Endodermal cell (in vitro differentiated cells): ENCODE results near the gene NCOA3. TPM values are rescaled to one million over a fixed set of nuclear protein-coding genes. Genes with fewer than 3 reads are reported as not detected.
"Not testable (repeated sequence)": the region's sequence is repeated elsewhere in the genome, so short reads cannot be mapped to it uniquely, and the experiment has no call there.

ENCODE experiments used
- DNase-seq: peaks from one replicate; pipeline ENCODE4 v3.0.0-alpha.2; 2017
- H3K27ac ChIP-seq: 2 replicates; pipeline ENCODE4 v1.5.1; 2013; ENCODE audit warnings: mild to moderate bottlenecking, low read depth, low read length, moderate library complexity
- H3K27me3 ChIP-seq: 2 replicates; pipeline ENCODE4 v1.6.1; 2013; ENCODE audit warnings: mild to moderate bottlenecking, low read length, moderate library complexity; ENCODE audit not compliant: insufficient read depth, control insufficient read depth, poor library complexity, severe bottlenecking
- H3K36me3 ChIP-seq: 2 replicates; pipeline ENCODE4 v1.7.0; 2013; ENCODE audit warnings: mild to moderate bottlenecking, low read length, moderate library complexity; ENCODE audit not compliant: control insufficient read depth, insufficient read depth
- H3K4me1 ChIP-seq: one replicate; pipeline ENCODE4 v1.7.0; 2013; ENCODE audit warnings: low read length; ENCODE audit not compliant: control insufficient read depth, insufficient read depth
- H3K4me3 ChIP-seq: 2 replicates; pipeline ENCODE4 v1.5.1; 2013; ENCODE audit warnings: mild to moderate bottlenecking, low read length, moderate library complexity
- H3K9ac ChIP-seq: 2 replicates; pipeline ENCODE4 v1.6.1; 2013; ENCODE audit warnings: mild to moderate bottlenecking, low read length, moderate library complexity; ENCODE audit not compliant: poor library complexity, severe bottlenecking; ENCODE audit errors: extremely low read depth
- H3K9me3 ChIP-seq: 2 replicates; pipeline ENCODE4 v1.6.1; 2013; ENCODE audit warnings: mild to moderate bottlenecking, low read length, moderate library complexity; ENCODE audit not compliant: control insufficient read depth
- H3K27ac Mint-ChIP-seq: 2 replicates; pipeline ENCODE4 v1.8.0; 2020; ENCODE audit warnings: mixed read lengths
- H3K27me3 Mint-ChIP-seq: 2 replicates; pipeline ENCODE4 v1.8.0; 2021; ENCODE audit warnings: mild to moderate bottlenecking, mixed read lengths; ENCODE audit not compliant: insufficient read depth
- H3K36me3 Mint-ChIP-seq: 2 replicates; pipeline ENCODE4 v1.8.0; 2020; ENCODE audit warnings: low read depth, mixed read lengths
- H3K4me1 Mint-ChIP-seq: 2 replicates; pipeline ENCODE4 v1.8.0; 2020; ENCODE audit warnings: mixed read lengths
- H3K4me3 Mint-ChIP-seq: 2 replicates; pipeline ENCODE4 v1.8.0; 2020; ENCODE audit warnings: mild to moderate bottlenecking, moderate library complexity, mixed read lengths
- H3K9me3 Mint-ChIP-seq: 2 replicates; pipeline ENCODE4 v1.8.0; 2020; ENCODE audit warnings: mild to moderate bottlenecking, mixed read lengths
- WGBS, 2 experiments: methylation state at CpG; one replicate each; pipeline versions ENCODE4 v1.1.5 to v1.1.7; 2013; ENCODE audit warnings: missing lambda C conversion rate in 2 of 2, mixed read lengths in 1 of 2; ENCODE audit not compliant: insufficient coverage in 1 of 2, insufficient read length in 1 of 2; 5-methylcytosine and 5-hydroxymethylcytosine counted together
- total RNA-seq, 2 donors: library from RNA; stranded (reverse); fragmentation: NEBNext Ultra II Directional in 1 of 2; extraction: Animal tissue kit (Norgen Biotek cat#: 25700) in 1 of 2; gene quantifications; 2 replicates in 1 of 2; 3 replicates in 1 of 2; pipeline ENCODE4 v1.2.1, GENCODE V29; 2021
- TF ChIP-seq, protein P1 (sequence below): fragments of 200-600 bp; sonication (generic); conservative IDR thresholded peaks from 2 replicates; pipeline ENCODE4 v1.5.0; 2021; ENCODE audit warnings: antibody characterized with exemption, mild to moderate bottlenecking

NCOA3 gene
- total RNA-seq, 2 donors from 2014 or later: 38.6 TPM

DNA sequence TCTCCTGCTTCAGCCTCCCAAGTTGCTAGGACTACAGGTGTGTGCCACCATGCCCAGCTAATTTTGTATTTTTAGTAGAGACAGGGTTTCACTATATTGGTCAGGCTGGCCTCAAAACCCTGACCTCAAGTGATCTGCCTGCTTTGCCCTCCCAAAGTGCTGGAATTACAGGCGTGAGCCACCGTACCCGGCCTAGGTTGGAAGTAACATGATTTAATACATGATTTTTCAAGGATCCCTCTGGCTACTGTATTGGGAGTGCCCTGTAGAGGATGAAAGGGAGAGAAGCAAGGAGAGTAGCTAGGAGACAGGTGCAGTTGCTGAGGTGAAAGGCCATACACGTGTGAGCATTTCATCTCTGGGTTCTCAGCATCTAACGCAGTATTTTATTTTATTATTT, 2.6 kb upstream of the NCOA3 start:
- DNase-seq: no peak
- Mint-ChIP-seq H3K9me3 (no peaks in the 10 kb centered on the region), H3K36me3 (no peaks in the 10 kb centered on the region), H3K27ac (no peak overlapping the region), H3K27me3 (no peaks in the 10 kb centered on the region), H3K4me3 (no peak overlapping the region), H3K4me1 (peaks cover 23% of the 10 kb centered on the region)
- TF ChIP-seq, protein P1, sequence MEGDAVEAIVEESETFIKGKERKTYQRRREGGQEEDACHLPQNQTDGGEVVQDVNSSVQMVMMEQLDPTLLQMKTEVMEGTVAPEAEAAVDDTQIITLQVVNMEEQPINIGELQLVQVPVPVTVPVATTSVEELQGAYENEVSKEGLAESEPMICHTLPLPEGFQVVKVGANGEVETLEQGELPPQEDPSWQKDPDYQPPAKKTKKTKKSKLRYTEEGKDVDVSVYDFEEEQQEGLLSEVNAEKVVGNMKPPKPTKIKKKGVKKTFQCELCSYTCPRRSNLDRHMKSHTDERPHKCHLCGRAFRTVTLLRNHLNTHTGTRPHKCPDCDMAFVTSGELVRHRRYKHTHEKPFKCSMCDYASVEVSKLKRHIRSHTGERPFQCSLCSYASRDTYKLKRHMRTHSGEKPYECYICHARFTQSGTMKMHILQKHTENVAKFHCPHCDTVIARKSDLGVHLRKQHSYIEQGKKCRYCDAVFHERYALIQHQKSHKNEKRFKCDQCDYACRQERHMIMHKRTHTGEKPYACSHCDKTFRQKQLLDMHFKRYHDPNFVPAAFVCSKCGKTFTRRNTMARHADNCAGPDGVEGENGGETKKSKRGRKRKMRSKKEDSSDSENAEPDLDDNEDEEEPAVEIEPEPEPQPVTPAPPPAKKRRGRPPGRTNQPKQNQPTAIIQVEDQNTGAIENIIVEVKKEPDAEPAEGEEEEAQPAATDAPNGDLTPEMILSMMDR: no peak
- H3K27ac ChIP-seq: no peak overlapping the region
- no peak overlapping the region for H3K4me3 ChIP-seq
- H3K9me3 ChIP-seq: no peaks in the 10 kb centered on the region
- H3K36me3 ChIP-seq: no peaks in the 10 kb centered on the region
- H3K4me1 ChIP-seq: no peaks in the 10 kb centered on the region
- no peak overlapping the region for H3K9ac ChIP-seq
- WGBS, 2 experiments: 97% methylated on average over 3 of the region's 5 CpGs; no CpG with 5 or more reads in 1 of the 2 experiments
- H3K27me3 ChIP-seq: no peaks in the 10 kb centered on the region

DNA sequence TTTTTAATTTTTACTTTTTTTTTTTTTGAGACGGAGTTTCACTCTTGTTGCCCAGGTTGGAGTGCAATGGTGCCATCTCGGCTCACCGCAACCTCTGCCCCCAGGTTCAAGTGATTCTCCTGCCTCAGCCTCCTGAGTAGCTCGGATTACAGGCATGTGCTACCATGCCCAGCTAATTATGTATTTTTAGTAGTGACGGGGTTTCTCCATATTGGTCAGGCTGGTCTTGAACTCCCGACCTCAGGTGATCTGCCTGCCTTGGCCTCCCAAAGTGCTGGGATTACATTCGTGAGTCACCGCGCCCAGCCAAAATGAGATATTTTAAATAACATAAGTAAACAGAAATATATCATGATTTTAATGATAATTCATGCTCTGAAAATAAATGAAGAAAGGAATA, 1.6 kb upstream of the NCOA3 start:
- not testable (repeated sequence) for H3K9me3 ChIP-seq, H3K27ac ChIP-seq, H3K27me3 ChIP-seq, DNase-seq, H3K27ac Mint-ChIP-seq, H3K4me3 ChIP-seq, H3K9ac ChIP-seq, H3K36me3 Mint-ChIP-seq, H3K27me3 Mint-ChIP-seq, H3K4me3 Mint-ChIP-seq, H3K36me3 ChIP-seq, H3K4me1 ChIP-seq, H3K9me3 Mint-ChIP-seq
- 96 to 100% methylated on average over 2 to 6 of the region's 9 CpGs for WGBS, 2 experiments
- peaks cover 23% of the 10 kb centered on the region for H3K4me1 Mint-ChIP-seq

DNA sequence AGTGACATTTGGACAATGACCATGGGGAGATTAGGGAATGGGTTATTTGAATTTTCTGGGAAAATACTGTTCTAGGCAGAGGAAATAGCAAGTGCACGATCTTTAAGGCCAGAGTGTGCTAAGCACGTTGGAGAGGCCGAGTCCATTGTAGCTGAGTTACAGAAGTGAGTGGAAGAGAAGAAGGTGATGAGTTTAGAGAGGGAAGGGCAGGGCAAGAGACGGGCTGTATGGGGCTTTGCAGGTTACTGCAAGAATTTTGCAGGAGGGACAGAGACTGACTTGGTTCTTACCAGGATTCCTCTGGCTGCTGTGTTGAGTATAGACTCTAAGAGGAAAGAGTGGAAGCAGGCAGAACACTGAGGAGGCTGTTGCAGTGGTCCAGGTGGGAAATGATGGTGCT, 1.1 kb upstream of the NCOA3 start:
- H3K9ac ChIP-seq: no peak overlapping the region
- H3K27ac ChIP-seq: no peak overlapping the region
- H3K27me3 ChIP-seq: no peaks in the 10 kb centered on the region
- H3K36me3 ChIP-seq: no peaks in the 10 kb centered on the region
- H3K4me3 ChIP-seq: peak overlapping the region; percentile 80
- TF ChIP-seq, protein P1: no peak
- no peak for DNase-seq
- H3K4me3 Mint-ChIP-seq: peak overlapping the region; percentile 94
- no peaks in the 10 kb centered on the region for H3K9me3 Mint-ChIP-seq
- no peaks in the 10 kb centered on the region for H3K4me1 ChIP-seq
- H3K36me3 Mint-ChIP-seq: no peaks in the 10 kb centered on the region
- H3K27ac Mint-ChIP-seq: no peak overlapping the region
- WGBS, 2 experiments: 74 to 75% methylated on average over 4 of the region's 4 CpGs
- no peaks in the 10 kb centered on the region for H3K27me3 Mint-ChIP-seq
- H3K4me1 Mint-ChIP-seq: peaks cover 27% of the 10 kb centered on the region
- H3K9me3 ChIP-seq: no peaks in the 10 kb centered on the region

DNA sequence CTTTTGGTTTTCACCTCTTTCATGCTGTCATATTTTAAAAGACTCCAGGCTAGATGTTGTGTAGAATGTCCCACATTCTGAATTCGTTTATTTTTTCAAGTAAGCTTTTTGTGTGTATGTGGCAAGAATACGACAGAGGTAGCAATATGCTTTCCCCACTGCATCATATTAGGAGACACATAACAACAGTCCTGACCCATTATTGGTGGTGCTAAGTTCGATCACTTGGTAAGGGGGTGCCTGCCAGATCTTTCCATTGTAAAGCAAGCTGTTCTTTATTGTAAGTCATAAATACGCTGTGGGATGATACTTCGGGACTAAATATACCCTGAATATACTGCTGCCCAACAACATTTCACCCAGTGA, 588 bp upstream of the NCOA3 start:
- TF ChIP-seq, protein P1: no peak
- peak overlapping the region; percentile 80 for H3K4me3 ChIP-seq
- no peaks in the 10 kb centered on the region for H3K36me3 ChIP-seq
- no peaks in the 10 kb centered on the region for H3K9me3 ChIP-seq
- no peaks in the 10 kb centered on the region for H3K27me3 ChIP-seq
- Mint-ChIP-seq H3K36me3 (no peaks in the 10 kb centered on the region), H3K4me1 (peaks cover 30% of the 10 kb centered on the region), H3K27ac (peak overlapping the region; percentile 79), H3K27me3 (no peaks in the 10 kb centered on the region), H3K9me3 (no peaks in the 10 kb centered on the region), H3K4me3 (peak overlapping the region; percentile 94)
- H3K9ac ChIP-seq: peak overlapping the region; percentile 52
- H3K4me1 ChIP-seq: peaks cover under 1% of the 10 kb centered on the region
- WGBS, 2 experiments: 50 to 80% methylated on average over 2 to 4 of the region's 5 CpGs
- no peak overlapping the region for H3K27ac ChIP-seq
- no peak for DNase-seq
